Psoas muscle (tissue), 8 donors: ENCODE data around the gene KRT1. TPM values are rescaled to one million over a fixed set of nuclear protein-coding genes. Genes with fewer than 3 reads are reported as not detected.
"Not testable (repeated sequence)": the region's sequence is repeated elsewhere in the genome, so short reads cannot be mapped to it uniquely, and the experiment has no call there.

Source experiments
- ATAC-seq, 4 donors: fragments of 200-7000 bp; cut with Tn5 transposase; one replicate each; pipeline ENCODE4 v1.9.1; 2020; ENCODE audit warnings: moderate library complexity in 3 of 4, mild to moderate bottlenecking in 2 of 4
- DNase-seq, 2 donors: peaks; one replicate each; pipeline ENCODE4 v3.0.0-alpha.2; 2020
- H3K27ac ChIP-seq: fragments of 200-600 bp; one replicate; pipeline ENCODE4 v1.8.0; 2022
- H3K27me3 ChIP-seq, 3 donors: fragments of 200-600 bp in 1 of 3; one replicate each; pipeline versions ENCODE4 v1.6.1 to v1.8.0; 2013 to 2022; ENCODE audit warnings: low read length in 2 of 3, mild to moderate bottlenecking in 2 of 3, moderate library complexity in 1 of 3; ENCODE audit not compliant: insufficient read depth in 3 of 3
- H3K36me3 ChIP-seq, 2 donors: fragments of 200-600 bp in 1 of 2; one replicate each; pipeline versions ENCODE4 v1.6.1 to v1.8.0; 2013 to 2022; ENCODE audit warnings: low read depth in 1 of 2, mild to moderate bottlenecking in 1 of 2, moderate library complexity in 1 of 2; ENCODE audit not compliant: insufficient read depth in 1 of 2
- H3K4me1 ChIP-seq: fragments of 200-600 bp; one replicate; pipeline ENCODE4 v1.8.0; 2022
- H3K4me3 ChIP-seq: fragments of 200-600 bp; one replicate; pipeline ENCODE4 v1.8.0; 2022; ENCODE audit warnings: mild to moderate bottlenecking
- H3K9me3 ChIP-seq: fragments of 200-600 bp; one replicate; pipeline ENCODE4 v1.8.0; 2022
- CTCF ChIP-seq: fragments of 200-600 bp; IDR thresholded peaks from one replicate; pipeline ENCODE4 v1.8.0; 2022; ENCODE audit warnings: antibody characterized with exemption
- WGBS, 3 donors: extraction: QIAGEN DNeasy Blood & Tissue Kit; methylation state at CpG; one replicate each; pipeline versions ENCODE4 v1.1.6 to v1.1.7; 2013; 5-methylcytosine and 5-hydroxymethylcytosine counted together
- intact Hi-C, 2 donors: fragments of 100-400 bp; cut with DNase I; formaldehyde crosslinking; loops; one replicate each; pipeline versions ENCODE4 v1.11.0 to v1.14.2; 2022
- polyA plus RNA-seq, 3 donors: library from polyadenylated mRNA; stranded (reverse); fragments of 200-250 nt; gene quantifications; one replicate each; pipeline ENCODE4 v1.2.3, GENCODE V29; 2013
- total RNA-seq, 4 donors: library from RNA; stranded (reverse); fragmentation: NEBNext Ultra II Directional in 2 of 4; extraction: Animal tissue kit (Norgen Biotek cat#: 25700) in 2 of 4; gene quantifications; one replicate each; pipeline versions ENCODE4 v1.2.1 to v1.2.4, GENCODE V29; 2021 to 2023
- donor health status: healthy with polysubstance abuse.
- donor health status: DM: no; HTN: no; CAD: no; lungs with moderate emphysema.
- donor health status: Bipolar disorder and iron deficiency.
- donor health status: healthy.
- donor health status: DM: yes; HTN: yes; CAD: no.
- donor health status: DM: no; HTN: no; CAD: no.
- donor health status: DM: no; HTN: no; CAD: no.
- donor health status: DM: yes; HTN: yes; CAD: no.

The KRT1 gene
- total and polyA plus RNA-seq, 7 donors: 0.13 to 1.1 (median 0.20) TPM; not detected in 3

- ATAC-seq: no peak
- TF ChIP-seq CTCF: no peak
- WGBS, 3 donors: 82 to 89% (median 87%) methylated on average over 5 of the region's 5 CpGs
- Histone ChIP-seq H3K4me3 (no peak overlapping the region), H3K27me3 (peaks cover 3 to 52% (median 17%) of the 10 kb centered on the region in 3 donors), H3K27ac (no peak overlapping the region), H3K4me1 (no peaks in the 10 kb centered on the region), H3K9me3 (no peaks in the 10 kb centered on the region), H3K36me3 (no peaks in the 10 kb centered on the region)
- intact Hi-C loops: no loop called here
- no peak for DNase-seq
These were observed 35.9 kb upstream of the KRT1 start for GRCh38 chr12:52716061-52716460.

- peaks cover 3 to 52% (median 17%) of the 10 kb centered on the region in 3 donors for H3K27me3 ChIP-seq
- no peak for ATAC-seq
- DNase-seq: no peak
These were observed 35.2 kb upstream of the KRT1 start for GRCh38 chr12:52715416-52715815.

GRCh38 chr12:52714887-52715281 is 34.7 kb upstream of the KRT1 start:
- 58 to 63% (median 61%) methylated on average over 4 of the region's 4 CpGs for WGBS, 3 donors
- DNase-seq (no peak), ATAC-seq (no peak)
- Histone ChIP-seq H3K4me1 (no peaks in the 10 kb centered on the region), H3K36me3 (no peaks in the 10 kb centered on the region), H3K9me3 (no peaks in the 10 kb centered on the region), H3K4me3 (no peak overlapping the region), H3K27ac (no peak overlapping the region), H3K27me3 (peaks cover 3 to 52% (median 17%) of the 10 kb centered on the region in 3 donors)
- intact Hi-C loops: no loop called here
- TF ChIP-seq CTCF: no peak

More at GRCh38 chr12:52715416-52715815, 35.2 kb upstream of the KRT1 start:
- H3K36me3 ChIP-seq: no peaks in the 10 kb centered on the region
- 62 to 71% (median 69%) methylated on average over 14 of the region's 14 CpGs for WGBS, 3 donors
- no peaks in the 10 kb centered on the region for H3K9me3 ChIP-seq
- no peaks in the 10 kb centered on the region for H3K4me1 ChIP-seq
- TF ChIP-seq CTCF: no peak
- intact Hi-C loops: no loop called here
- no peak overlapping the region for H3K27ac ChIP-seq
- H3K4me3 ChIP-seq: no peak overlapping the region

- TF ChIP-seq CTCF: no peak
- no peaks in the 10 kb centered on the region for H3K9me3 ChIP-seq
- 4 to 8% (median 5%) methylated on average over 44 to 72 of the region's 72 CpGs for WGBS, 3 donors
- no peak overlapping the region for H3K4me3 ChIP-seq
- peaks cover 3 to 52% (median 17%) of the 10 kb centered on the region in 3 donors for H3K27me3 ChIP-seq
- no peaks in the 10 kb centered on the region for H3K4me1 ChIP-seq
- no peaks in the 10 kb centered on the region for H3K36me3 ChIP-seq
- intact Hi-C loops: no loop called here
- no peak overlapping the region for H3K27ac ChIP-seq
- ATAC-seq (no peak), DNase-seq (no peak)
These were observed 34.0 kb upstream of the KRT1 start for GRCh38 chr12:52713960-52714886.

DNA sequence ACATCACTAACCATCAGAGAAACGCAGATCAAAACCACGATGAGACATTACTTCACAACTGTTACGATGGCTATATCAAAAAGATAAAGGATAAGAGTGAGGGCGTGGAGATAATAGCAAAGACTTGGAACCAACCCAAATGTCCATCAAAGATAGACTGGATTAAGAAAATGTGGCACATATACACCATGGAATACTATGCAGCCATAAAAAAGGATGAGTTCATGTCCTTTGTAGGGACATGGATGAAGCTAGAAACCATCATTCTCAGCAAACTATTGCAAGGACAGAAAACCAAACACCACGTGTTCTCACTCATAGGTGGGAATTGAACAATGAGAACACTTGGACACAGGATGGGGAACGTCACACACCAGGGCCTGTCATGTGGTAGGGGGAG is 31.9 kb upstream of the KRT1 start:
- ATAC-seq, H3K4me3 ChIP-seq, H3K4me1 ChIP-seq, H3K27ac ChIP-seq, intact Hi-C loops, H3K36me3 ChIP-seq, DNase-seq, H3K9me3 ChIP-seq: not testable (repeated sequence)
- peaks cover 3 to 50% (median 17%) of the 10 kb centered on the region in 3 donors for H3K27me3 ChIP-seq
- 85 to 91% (median 87%) methylated on average over 6 of the region's 6 CpGs for WGBS, 3 donors
